GM12878 (cell line): ENCODE data around the gene CD248. TPM values are rescaled to one million over a fixed set of nuclear protein-coding genes. Genes with fewer than 3 reads are reported as not detected.

ENCODE experiments used
- ATF3 ChIP-seq: IDR thresholded peaks from 2 replicates; pipeline ENCODE4 v1.6.1; 2011; ENCODE audit warnings: low read depth, mild to moderate bottlenecking, low read length, moderate library complexity, borderline replicate concordance; ENCODE audit errors: extremely low read depth
- BMI1 ChIP-seq: fragments of 450-650 bp; IDR thresholded peaks from 2 replicates; pipeline ENCODE4 v1.6.1; 2016; ENCODE audit warnings: mild to moderate bottlenecking, moderate library complexity, borderline replicate concordance
- CBFB ChIP-seq: IDR thresholded peaks from 2 replicates; pipeline ENCODE4 v1.6.1; 2016; ENCODE audit warnings: antibody characterized with exemption, low read depth
- EGR1 ChIP-seq, 2 experiments: IDR thresholded peaks; 1 replicate in 1 of 2; 2 replicates in 1 of 2; pipeline ENCODE4 v1.6.1; 2011 to 2012; ENCODE audit warnings: low read depth in 2 of 2, low read length in 2 of 2, borderline replicate concordance in 1 of 2, mild to moderate bottlenecking in 1 of 2, moderate library complexity in 1 of 2
- FOS ChIP-seq: IDR thresholded peaks from 3 replicates; pipeline ENCODE4 v1.6.1; 2011; ENCODE audit warnings: borderline replicate concordance; ENCODE audit not compliant: insufficient read length; ENCODE audit errors: extremely low read depth
- HCFC1 ChIP-seq: fragments of 150-350 bp; IDR thresholded peaks from 2 replicates; pipeline ENCODE4 v1.6.1; 2014; ENCODE audit warnings: low read length
- KLF5 ChIP-seq: fragments of 450-650 bp; IDR thresholded peaks from 2 replicates; pipeline ENCODE4 v1.6.1; 2014; ENCODE audit warnings: mild to moderate bottlenecking; ENCODE audit not compliant: partially characterized antibody
- PML ChIP-seq: IDR thresholded peaks from 2 replicates; pipeline ENCODE4 v1.6.1; 2012; ENCODE audit warnings: low read length, inconsistent platforms
- POLR2A ChIP-seq: IDR thresholded peaks from 2 replicates; pipeline ENCODE4 v1.6.1; 2011; ENCODE audit warnings: low read depth, mild to moderate bottlenecking, low read length
- POU2F2 ChIP-seq: IDR thresholded peaks from 3 replicates; pipeline ENCODE4 v1.6.1; 2011; ENCODE audit warnings: low read depth, mild to moderate bottlenecking, low read length, borderline replicate concordance
- RBBP5 ChIP-seq: fragments of 200-600 bp; sonication (generic); conservative IDR thresholded peaks from 2 replicates; pipeline ENCODE4 v1.6.1; 2016
- SIX5 ChIP-seq: IDR thresholded peaks from 2 replicates; pipeline ENCODE4 v1.6.1; 2011; ENCODE audit warnings: mild to moderate bottlenecking, low read depth, low read length, moderate library complexity; ENCODE audit not compliant: severe bottlenecking
- SMAD1 ChIP-seq: fragments of 450-650 bp; IDR thresholded peaks from 2 replicates; pipeline ENCODE4 v1.6.1; 2018; ENCODE audit warnings: mild to moderate bottlenecking, low read depth; ENCODE audit not compliant: partially characterized antibody
- TAF1 ChIP-seq: IDR thresholded peaks from 2 replicates; pipeline ENCODE4 v1.6.1; 2011; ENCODE audit warnings: mild to moderate bottlenecking, low read depth, low read length, borderline replicate concordance
- TCF3 ChIP-seq: IDR thresholded peaks from 2 replicates; pipeline ENCODE4 v1.6.1; 2012; ENCODE audit warnings: low read depth, mild to moderate bottlenecking, low read length, borderline replicate concordance; ENCODE audit not compliant: insufficient read depth
- YY1 ChIP-seq: IDR thresholded peaks from 2 replicates; pipeline ENCODE4 v1.6.1; 2011; ENCODE audit warnings: low read depth, mild to moderate bottlenecking, low read length
- ZZZ3 ChIP-seq: IDR thresholded peaks from 2 replicates; pipeline ENCODE4 v1.6.1; 2011; ENCODE audit warnings: low read depth; ENCODE audit not compliant: control insufficient read depth, insufficient read length
- polyA plus RNA-seq, 11 experiments: library from polyadenylated mRNA; depleted of rRNA in 4 of 11; unstranded in 6 of 11; stranded (reverse) in 5 of 11; fragments of >200 nt; fragmentation: Nextera tagmentation in 4 of 11; fragmentation: Illumina TruSeq in 1 of 11; extraction: Ambion mirVana in 4 of 11; extraction: Trizol in 1 of 11; gene quantifications; 1 replicate in 1 of 11; 2 replicates in 10 of 11; pipeline versions ENCODE4 v1.2.1 to v1.2.3, GENCODE V29; 2011 to 2016; ENCODE audit warnings: inconsistent platforms in 2 of 11, missing spikeins in 2 of 11, low read depth in 1 of 11
- total RNA-seq, 4 experiments: library from RNA; depleted of rRNA in 3 of 4; stranded (reverse); fragments of >200 nt in 3 of 4; fragmentation: Illumina TruSeq in 1 of 4; extraction: Trizol in 1 of 4; gene quantifications; 2 replicates each; pipeline versions ENCODE4 v1.2.1 to v1.2.3, GENCODE V29; 2013 to 2021
- TF ChIP-seq, protein P1 (sequence below): fragments of 450-650 bp; IDR thresholded peaks from 2 replicates; pipeline ENCODE4 v1.6.1; 2016; ENCODE audit warnings: mild to moderate bottlenecking, moderate library complexity, borderline replicate concordance
- TF ChIP-seq, protein P2 (sequence below): fragments of 450-650 bp; IDR thresholded peaks from 2 replicates; pipeline ENCODE4 v1.6.1; 2016; ENCODE audit warnings: mild to moderate bottlenecking
- TF ChIP-seq, protein P3 (sequence below): fragments of 450-650 bp; IDR thresholded peaks from 2 replicates; pipeline ENCODE4 v1.6.1; 2017; ENCODE audit warnings: mild to moderate bottlenecking, moderate library complexity

Gene CD248
- total and polyA plus RNA-seq, 10 of the 15 experiments (the other 5 are each of a cell fraction or from before 2014, with no cell fraction given): 0.10 to 0.21 (median 0.20) TPM; not detected in 7

DNA sequence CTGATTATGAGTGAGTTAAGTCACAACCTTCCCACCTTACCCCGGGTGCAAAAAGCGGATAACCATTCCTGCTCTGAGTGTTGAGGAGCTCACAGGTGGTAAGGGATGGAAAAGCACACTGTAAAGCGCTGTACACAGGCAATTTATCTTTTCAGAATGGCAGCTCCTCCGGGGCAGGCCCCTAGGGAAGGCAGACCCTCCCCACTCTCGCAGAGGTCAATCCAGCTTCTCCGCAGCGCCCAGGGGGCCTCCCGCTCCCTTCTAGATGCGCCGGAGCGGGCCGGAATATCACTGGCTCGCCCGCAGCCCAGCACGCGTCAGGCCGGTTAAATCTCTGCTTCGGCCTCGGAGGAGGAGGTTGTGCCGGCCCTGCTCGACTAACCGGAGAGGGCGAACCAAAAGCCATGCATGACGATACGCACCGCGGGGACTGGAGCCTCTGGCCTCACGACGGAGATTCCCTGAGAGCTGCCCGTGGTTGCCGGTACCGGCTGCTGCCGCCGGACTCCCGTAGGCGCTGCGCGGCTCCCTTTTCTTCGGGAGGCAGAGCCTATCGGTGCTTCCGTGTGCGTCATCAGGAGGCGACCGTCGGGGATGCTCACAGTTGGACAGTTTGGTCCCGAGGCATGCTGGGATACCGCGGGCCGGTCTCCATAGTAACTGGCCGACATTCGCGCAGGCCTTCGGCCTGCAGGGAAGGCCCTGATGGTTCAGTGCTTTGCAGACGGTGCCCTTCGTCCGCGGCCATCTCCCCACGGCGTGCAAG is 27.9 kb upstream of the CD248 start, which contains the start of gene BRMS1 (continued):
- no peak for TF ChIP-seq EGR1 (IDR thresholded peaks at IDR 0.05; ENCODE audit: borderline replicate concordance in 1 of 2, low read depth in 2 of 2, low read length in 2 of 2)
- TF ChIP-seq TAF1: peak; percentile 54; the same call in 1 of the 2 replicates
- TF ChIP-seq YY1: peak; percentile 88
- peak; percentile 80 for TF ChIP-seq KLF5
- TF ChIP-seq TCF3: 0 out of 2 replicates have a peak, but pooled peaks have one; percentile 51
- TF ChIP-seq ZZZ3: no peak
- TF ChIP-seq, protein P1, sequence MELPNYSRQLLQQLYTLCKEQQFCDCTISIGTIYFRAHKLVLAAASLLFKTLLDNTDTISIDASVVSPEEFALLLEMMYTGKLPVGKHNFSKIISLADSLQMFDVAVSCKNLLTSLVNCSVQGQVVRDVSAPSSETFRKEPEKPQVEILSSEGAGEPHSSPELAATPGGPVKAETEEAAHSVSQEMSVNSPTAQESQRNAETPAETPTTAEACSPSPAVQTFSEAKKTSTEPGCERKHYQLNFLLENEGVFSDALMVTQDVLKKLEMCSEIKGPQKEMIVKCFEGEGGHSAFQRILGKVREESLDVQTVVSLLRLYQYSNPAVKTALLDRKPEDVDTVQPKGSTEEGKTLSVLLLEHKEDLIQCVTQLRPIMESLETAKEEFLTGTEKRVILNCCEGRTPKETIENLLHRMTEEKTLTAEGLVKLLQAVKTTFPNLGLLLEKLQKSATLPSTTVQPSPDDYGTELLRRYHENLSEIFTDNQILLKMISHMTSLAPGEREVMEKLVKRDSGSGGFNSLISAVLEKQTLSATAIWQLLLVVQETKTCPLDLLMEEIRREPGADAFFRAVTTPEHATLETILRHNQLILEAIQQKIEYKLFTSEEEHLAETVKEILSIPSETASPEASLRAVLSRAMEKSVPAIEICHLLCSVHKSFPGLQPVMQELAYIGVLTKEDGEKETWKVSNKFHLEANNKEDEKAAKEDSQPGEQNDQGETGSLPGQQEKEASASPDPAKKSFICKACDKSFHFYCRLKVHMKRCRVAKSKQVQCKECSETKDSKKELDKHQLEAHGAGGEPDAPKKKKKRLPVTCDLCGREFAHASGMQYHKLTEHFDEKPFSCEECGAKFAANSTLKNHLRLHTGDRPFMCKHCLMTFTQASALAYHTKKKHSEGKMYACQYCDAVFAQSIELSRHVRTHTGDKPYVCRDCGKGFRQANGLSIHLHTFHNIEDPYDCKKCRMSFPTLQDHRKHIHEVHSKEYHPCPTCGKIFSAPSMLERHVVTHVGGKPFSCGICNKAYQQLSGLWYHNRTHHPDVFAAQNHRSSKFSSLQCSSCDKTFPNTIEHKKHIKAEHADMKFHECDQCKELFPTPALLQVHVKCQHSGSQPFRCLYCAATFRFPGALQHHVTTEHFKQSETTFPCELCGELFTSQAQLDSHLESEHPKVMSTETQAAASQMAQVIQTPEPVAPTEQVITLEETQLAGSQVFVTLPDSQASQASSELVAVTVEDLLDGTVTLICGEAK: peak; percentile 55; the same call in 1 of the 2 replicates
- TF ChIP-seq BMI1: peak; percentile 90
- TF ChIP-seq, protein P2, sequence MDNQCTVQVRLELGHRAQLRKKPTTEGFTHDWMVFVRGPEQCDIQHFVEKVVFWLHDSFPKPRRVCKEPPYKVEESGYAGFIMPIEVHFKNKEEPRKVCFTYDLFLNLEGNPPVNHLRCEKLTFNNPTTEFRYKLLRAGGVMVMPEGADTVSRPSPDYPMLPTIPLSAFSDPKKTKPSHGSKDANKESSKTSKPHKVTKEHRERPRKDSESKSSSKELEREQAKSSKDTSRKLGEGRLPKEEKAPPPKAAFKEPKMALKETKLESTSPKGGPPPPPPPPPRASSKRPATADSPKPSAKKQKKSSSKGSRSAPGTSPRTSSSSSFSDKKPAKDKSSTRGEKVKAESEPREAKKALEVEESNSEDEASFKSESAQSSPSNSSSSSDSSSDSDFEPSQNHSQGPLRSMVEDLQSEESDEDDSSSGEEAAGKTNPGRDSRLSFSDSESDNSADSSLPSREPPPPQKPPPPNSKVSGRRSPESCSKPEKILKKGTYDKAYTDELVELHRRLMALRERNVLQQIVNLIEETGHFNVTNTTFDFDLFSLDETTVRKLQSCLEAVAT: no peak; the same call in 1 of the 2 replicates
- peak; percentile 93 for TF ChIP-seq ATF3
- TF ChIP-seq HCFC1: peak; percentile 87
- peak; percentile 83; the same call in 1 of the 2 replicates for TF ChIP-seq PML
- TF ChIP-seq RBBP5: no peak
- no peak for TF ChIP-seq SMAD1
- TF ChIP-seq CBFB: peak; percentile 60
- TF ChIP-seq, protein P3, sequence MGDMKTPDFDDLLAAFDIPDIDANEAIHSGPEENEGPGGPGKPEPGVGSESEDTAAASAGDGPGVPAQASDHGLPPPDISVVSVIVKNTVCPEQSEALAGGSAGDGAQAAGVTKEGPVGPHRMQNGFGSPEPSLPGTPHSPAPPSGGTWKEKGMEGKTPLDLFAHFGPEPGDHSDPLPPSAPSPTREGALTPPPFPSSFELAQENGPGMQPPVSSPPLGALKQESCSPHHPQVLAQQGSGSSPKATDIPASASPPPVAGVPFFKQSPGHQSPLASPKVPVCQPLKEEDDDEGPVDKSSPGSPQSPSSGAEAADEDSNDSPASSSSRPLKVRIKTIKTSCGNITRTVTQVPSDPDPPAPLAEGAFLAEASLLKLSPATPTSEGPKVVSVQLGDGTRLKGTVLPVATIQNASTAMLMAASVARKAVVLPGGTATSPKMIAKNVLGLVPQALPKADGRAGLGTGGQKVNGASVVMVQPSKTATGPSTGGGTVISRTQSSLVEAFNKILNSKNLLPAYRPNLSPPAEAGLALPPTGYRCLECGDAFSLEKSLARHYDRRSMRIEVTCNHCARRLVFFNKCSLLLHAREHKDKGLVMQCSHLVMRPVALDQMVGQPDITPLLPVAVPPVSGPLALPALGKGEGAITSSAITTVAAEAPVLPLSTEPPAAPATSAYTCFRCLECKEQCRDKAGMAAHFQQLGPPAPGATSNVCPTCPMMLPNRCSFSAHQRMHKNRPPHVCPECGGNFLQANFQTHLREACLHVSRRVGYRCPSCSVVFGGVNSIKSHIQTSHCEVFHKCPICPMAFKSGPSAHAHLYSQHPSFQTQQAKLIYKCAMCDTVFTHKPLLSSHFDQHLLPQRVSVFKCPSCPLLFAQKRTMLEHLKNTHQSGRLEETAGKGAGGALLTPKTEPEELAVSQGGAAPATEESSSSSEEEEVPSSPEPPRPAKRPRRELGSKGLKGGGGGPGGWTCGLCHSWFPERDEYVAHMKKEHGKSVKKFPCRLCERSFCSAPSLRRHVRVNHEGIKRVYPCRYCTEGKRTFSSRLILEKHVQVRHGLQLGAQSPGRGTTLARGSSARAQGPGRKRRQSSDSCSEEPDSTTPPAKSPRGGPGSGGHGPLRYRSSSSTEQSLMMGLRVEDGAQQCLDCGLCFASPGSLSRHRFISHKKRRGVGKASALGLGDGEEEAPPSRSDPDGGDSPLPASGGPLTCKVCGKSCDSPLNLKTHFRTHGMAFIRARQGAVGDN: peak; percentile 35; the same call in 1 of the 2 replicates
- peak; percentile 62 for TF ChIP-seq SIX5
- TF ChIP-seq FOS: no peak
- TF ChIP-seq POU2F2: peak; percentile 84; the same call in 2 of the 3 replicates
- TF ChIP-seq POLR2A: peak; percentile 98
